Adipocyte (in vitro differentiated cells): ENCODE measurements around the gene ADAMTS16.

ENCODE experiments used
- DNase-seq: peaks from one replicate; pipeline ENCODE4 v3.0.0-alpha.2; 2015; ENCODE audit warnings: low read depth
- H3K27me3 ChIP-seq: replicated peaks from 2 replicates; pipeline ENCODE4 v1.7.0; 2013; ENCODE audit warnings: mild to moderate bottlenecking, low read length, moderate library complexity; ENCODE audit not compliant: control insufficient read depth, insufficient read depth
- H3K36me3 ChIP-seq: 2 replicates; pipeline ENCODE4 v1.7.0; 2013; ENCODE audit warnings: low read length, mild to moderate bottlenecking, moderate library complexity; ENCODE audit not compliant: control insufficient read depth, insufficient read depth, severe bottlenecking
- H3K4me1 ChIP-seq: 2 replicates; pipeline ENCODE4 v1.7.0; 2013; ENCODE audit warnings: mild to moderate bottlenecking, low read length, moderate library complexity; ENCODE audit not compliant: control insufficient read depth, insufficient read depth
- H3K4me3 ChIP-seq: 2 replicates; pipeline ENCODE4 v1.7.0; 2013; ENCODE audit warnings: mild to moderate bottlenecking, low read length, moderate library complexity
- H3K9ac ChIP-seq: 2 replicates; pipeline ENCODE4 v1.7.0; 2013; ENCODE audit warnings: mild to moderate bottlenecking, low read length, moderate library complexity
- H3K9me3 ChIP-seq: 2 replicates; pipeline ENCODE4 v1.7.0; 2013; ENCODE audit warnings: mild to moderate bottlenecking, low read length, moderate library complexity; ENCODE audit not compliant: control insufficient read depth

ADAMTS16 gene

GRCh38 chr5:5169466-5169865 is 29.3 kb downstream of the ADAMTS16 start:
- H3K4me3 ChIP-seq: no peak overlapping the region
- no peaks in the 10 kb centered on the region for H3K36me3 ChIP-seq
- H3K9me3 ChIP-seq: no peaks in the 10 kb centered on the region
- no peaks in the 10 kb centered on the region for H3K27me3 ChIP-seq
- H3K4me1 ChIP-seq: no peaks in the 10 kb centered on the region
- H3K9ac ChIP-seq: no peak overlapping the region
- DNase-seq: no peak

GRCh38 chr5:5178136-5178535 is 38.0 kb downstream of the ADAMTS16 start:
- H3K4me1 ChIP-seq: no peaks in the 10 kb centered on the region
- no peak overlapping the region for H3K9ac ChIP-seq
- H3K27me3 ChIP-seq: no peaks in the 10 kb centered on the region
- DNase-seq: no peak
- H3K9me3 ChIP-seq: no peaks in the 10 kb centered on the region
- no peak overlapping the region for H3K4me3 ChIP-seq
- no peaks in the 10 kb centered on the region for H3K36me3 ChIP-seq

GRCh38 chr5:5178580-5178979 is 38.5 kb downstream of the ADAMTS16 start:
- Histone ChIP-seq H3K4me3 (no peak overlapping the region), H3K36me3 (no peaks in the 10 kb centered on the region), H3K9me3 (no peaks in the 10 kb centered on the region), H3K27me3 (no peaks in the 10 kb centered on the region), H3K4me1 (no peaks in the 10 kb centered on the region), H3K9ac (no peak overlapping the region)
- DNase-seq: no peak

- H3K36me3 ChIP-seq: no peaks in the 10 kb centered on the region
- no peak overlapping the region for H3K9ac ChIP-seq
- H3K4me3 ChIP-seq: no peak overlapping the region
- no peaks in the 10 kb centered on the region for H3K9me3 ChIP-seq
- H3K27me3 ChIP-seq: no peaks in the 10 kb centered on the region
- no peaks in the 10 kb centered on the region for H3K4me1 ChIP-seq
- no peak for DNase-seq
These were observed 38.9 kb downstream of the ADAMTS16 start for GRCh38 chr5:5179079-5179478.

DNA sequence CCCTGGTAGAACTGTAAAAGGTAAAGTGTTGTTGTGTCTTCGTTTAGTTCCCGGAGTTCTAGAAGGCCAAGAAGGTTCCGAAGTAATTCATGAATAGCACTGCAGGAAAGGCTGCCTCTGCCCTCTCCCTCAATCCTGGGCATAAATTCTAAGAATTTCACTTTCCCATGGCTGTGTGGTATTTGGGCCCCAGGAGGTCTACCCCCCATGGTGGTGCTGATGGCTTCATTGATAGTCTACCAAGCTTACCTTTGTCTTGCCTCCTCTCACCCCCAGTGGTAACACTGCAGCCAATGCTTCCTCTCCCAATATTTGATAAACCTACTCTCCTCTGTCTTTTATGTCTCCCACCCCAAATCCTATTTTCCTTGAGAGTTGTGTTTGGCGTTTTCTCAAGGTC is 39.5 kb downstream of the ADAMTS16 start:
- Histone ChIP-seq H3K36me3 (no peaks in the 10 kb centered on the region), H3K4me1 (no peaks in the 10 kb centered on the region), H3K4me3 (no peak overlapping the region), H3K27me3 (no peaks in the 10 kb centered on the region), H3K9me3 (no peaks in the 10 kb centered on the region), H3K9ac (no peak overlapping the region)
- DNase-seq: no peak

GRCh38 chr5:5181650-5182324 is 41.7 kb downstream of the ADAMTS16 start:
- Histone ChIP-seq H3K27me3 (no peaks in the 10 kb centered on the region), H3K36me3 (no peaks in the 10 kb centered on the region), H3K9me3 (no peaks in the 10 kb centered on the region), H3K4me1 (no peaks in the 10 kb centered on the region), H3K9ac (no peak overlapping the region), H3K4me3 (no peak overlapping the region)
- DNase-seq: no peak

- no peak overlapping the region for H3K9ac ChIP-seq
- H3K9me3 ChIP-seq: no peaks in the 10 kb centered on the region
- no peaks in the 10 kb centered on the region for H3K36me3 ChIP-seq
- no peaks in the 10 kb centered on the region for H3K27me3 ChIP-seq
- no peaks in the 10 kb centered on the region for H3K4me1 ChIP-seq
- H3K4me3 ChIP-seq: no peak overlapping the region
- DNase-seq: no peak
These were observed 42.5 kb downstream of the ADAMTS16 start for GRCh38 chr5:5182508-5183188.

GRCh38 chr5:5183189-5183699 is 43.1 kb downstream of the ADAMTS16 start:
- DNase-seq: no peak
- H3K9me3 ChIP-seq: no peaks in the 10 kb centered on the region
- H3K27me3 ChIP-seq: no peaks in the 10 kb centered on the region
- H3K36me3 ChIP-seq: no peaks in the 10 kb centered on the region
- no peak overlapping the region for H3K4me3 ChIP-seq
- no peaks in the 10 kb centered on the region for H3K4me1 ChIP-seq
- no peak overlapping the region for H3K9ac ChIP-seq

DNA sequence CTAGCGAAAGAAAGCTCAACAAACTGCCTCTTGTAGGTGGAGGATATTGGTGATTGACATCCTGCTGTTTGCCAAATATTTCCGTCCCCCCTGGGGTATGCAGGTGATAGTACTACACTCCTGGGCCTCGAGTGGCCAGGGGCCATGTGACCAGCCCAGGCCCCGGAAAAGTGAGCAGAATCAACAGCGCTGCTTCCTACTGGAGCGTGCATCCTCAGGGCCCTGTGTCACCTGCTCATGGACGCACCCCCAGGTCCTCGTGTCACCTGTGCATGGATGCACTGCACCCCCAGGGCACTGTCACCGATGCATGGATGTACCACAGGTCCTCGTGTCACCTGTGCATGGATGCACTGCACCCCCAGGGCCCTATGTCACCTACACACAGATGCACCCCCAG is 43.8 kb downstream of the ADAMTS16 start:
- no peaks in the 10 kb centered on the region for H3K4me1 ChIP-seq
- H3K4me3 ChIP-seq: no peak overlapping the region
- no peaks in the 10 kb centered on the region for H3K27me3 ChIP-seq

DNA sequence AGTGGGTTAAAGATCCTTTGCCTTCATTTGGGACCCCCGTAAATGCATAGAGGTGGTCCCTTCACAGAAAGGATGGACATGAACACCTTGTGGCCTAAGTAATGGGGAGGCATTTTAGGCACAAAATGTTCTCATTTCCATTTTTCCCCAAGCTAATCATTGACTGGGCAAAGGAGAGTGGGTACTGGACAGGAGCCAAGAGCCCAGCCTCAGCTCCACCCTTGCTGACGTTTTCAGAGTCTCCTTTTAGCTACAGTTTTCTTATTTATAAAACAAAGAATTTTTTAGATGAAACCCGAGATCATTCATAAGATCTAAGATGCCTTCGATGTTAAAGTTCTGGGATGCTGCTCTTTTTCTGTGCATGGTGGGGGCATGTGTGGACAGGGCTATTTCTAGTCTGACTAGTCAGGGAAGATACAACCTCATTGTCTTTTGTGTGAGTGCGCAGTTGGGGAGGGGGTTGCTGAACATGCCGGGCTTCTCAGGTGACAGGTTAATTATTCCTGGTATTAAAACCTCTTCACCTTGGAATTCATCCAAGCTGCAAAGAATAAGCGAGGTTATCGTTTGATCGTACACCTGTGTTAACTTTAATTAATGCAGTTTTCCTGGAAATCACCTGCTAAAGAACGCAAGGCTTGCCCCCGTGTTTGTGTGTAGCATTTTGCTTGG is 48.4 kb downstream of the ADAMTS16 start:
- Histone ChIP-seq H3K27me3 (no peaks in the 10 kb centered on the region), H3K9ac (no peak overlapping the region), H3K36me3 (no peaks in the 10 kb centered on the region), H3K4me3 (no peak overlapping the region), H3K9me3 (no peaks in the 10 kb centered on the region), H3K4me1 (no peaks in the 10 kb centered on the region)
- no peak for DNase-seq

More for the DNA sequence above, 43.8 kb downstream of the ADAMTS16 start:
- Histone ChIP-seq H3K9me3 (no peaks in the 10 kb centered on the region), H3K36me3 (no peaks in the 10 kb centered on the region), H3K9ac (no peak overlapping the region)
- no peak for DNase-seq

- no peak overlapping the region for H3K9ac ChIP-seq
- H3K9me3 ChIP-seq: no peaks in the 10 kb centered on the region
- H3K4me1 ChIP-seq: no peaks in the 10 kb centered on the region
- H3K36me3 ChIP-seq: no peaks in the 10 kb centered on the region
- no peaks in the 10 kb centered on the region for H3K27me3 ChIP-seq
- H3K4me3 ChIP-seq: no peak overlapping the region
- DNase-seq: no peak
These were observed 48.9 kb downstream of the ADAMTS16 start for GRCh38 chr5:5189051-5189430.
